DOHH2 (cell line): ENCODE data around the gene C5.
"Not testable (repeated sequence)": the region's sequence is repeated elsewhere in the genome, so short reads cannot be mapped to it uniquely, and the experiment has no call there.

Experiments
- EZH2phosphoT487 ChIP-seq: fragments of 200-600 bp; sonication (generic); IDR thresholded peaks from 2 replicates; pipeline ENCODE4 v1.6.1; 2017; ENCODE audit warnings: borderline replicate concordance, mild to moderate bottlenecking, antibody characterized with exemption, low read length, moderate library complexity, mixed read lengths
- TF ChIP-seq, protein P1 (sequence below): fragments of 200-600 bp; sonication (generic); IDR thresholded peaks from one replicate; pipeline ENCODE4 v1.5.1; 2014; ENCODE audit warnings: antibody characterized with exemption, mild to moderate bottlenecking, low read depth, low read length; ENCODE audit not compliant: poor library complexity, severe bottlenecking

DNA sequence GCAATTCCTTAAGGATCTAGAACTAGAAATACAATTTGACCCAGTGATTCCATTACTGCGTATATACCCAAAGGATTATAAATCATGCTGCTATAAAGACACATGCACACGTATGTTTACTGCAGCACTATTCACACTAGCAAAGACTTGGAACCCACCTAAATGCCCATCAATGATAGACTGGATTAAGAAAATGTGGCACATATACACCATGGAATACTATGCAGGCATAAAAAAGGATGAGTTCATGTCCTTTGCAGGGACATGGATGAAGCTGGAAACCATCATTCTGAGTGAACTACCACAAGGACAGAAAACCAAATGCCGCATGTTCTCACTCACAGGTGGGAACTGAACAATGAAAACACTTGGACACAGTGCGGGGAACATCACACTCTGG is 21.8 kb downstream of the C5 start:
- TF ChIP-seq, protein P1, sequence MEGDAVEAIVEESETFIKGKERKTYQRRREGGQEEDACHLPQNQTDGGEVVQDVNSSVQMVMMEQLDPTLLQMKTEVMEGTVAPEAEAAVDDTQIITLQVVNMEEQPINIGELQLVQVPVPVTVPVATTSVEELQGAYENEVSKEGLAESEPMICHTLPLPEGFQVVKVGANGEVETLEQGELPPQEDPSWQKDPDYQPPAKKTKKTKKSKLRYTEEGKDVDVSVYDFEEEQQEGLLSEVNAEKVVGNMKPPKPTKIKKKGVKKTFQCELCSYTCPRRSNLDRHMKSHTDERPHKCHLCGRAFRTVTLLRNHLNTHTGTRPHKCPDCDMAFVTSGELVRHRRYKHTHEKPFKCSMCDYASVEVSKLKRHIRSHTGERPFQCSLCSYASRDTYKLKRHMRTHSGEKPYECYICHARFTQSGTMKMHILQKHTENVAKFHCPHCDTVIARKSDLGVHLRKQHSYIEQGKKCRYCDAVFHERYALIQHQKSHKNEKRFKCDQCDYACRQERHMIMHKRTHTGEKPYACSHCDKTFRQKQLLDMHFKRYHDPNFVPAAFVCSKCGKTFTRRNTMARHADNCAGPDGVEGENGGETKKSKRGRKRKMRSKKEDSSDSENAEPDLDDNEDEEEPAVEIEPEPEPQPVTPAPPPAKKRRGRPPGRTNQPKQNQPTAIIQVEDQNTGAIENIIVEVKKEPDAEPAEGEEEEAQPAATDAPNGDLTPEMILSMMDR: not testable (repeated sequence)
- TF ChIP-seq EZH2phosphoT487: not testable (repeated sequence)
